Posterior vena cava (tissue), 2 donors: Measurements from ENCODE around the gene SIRPG. TPM values are rescaled to one million over a fixed set of nuclear protein-coding genes. Genes with fewer than 3 reads are reported as not detected.
"Not testable (repeated sequence)": the region's sequence is repeated elsewhere in the genome, so short reads cannot be mapped to it uniquely, and the experiment has no call there.

Experiments
- DNase-seq: peaks from one replicate; pipeline ENCODE4 v3.0.0-alpha.2; 2020; ENCODE audit warnings: low spot score
- intact Hi-C, 2 donors: fragments of 100-400 bp; cut with DNase I; formaldehyde crosslinking; loops; one replicate each; pipeline versions ENCODE4 v1.14.1 to v1.14.2; 2022 to 2023
- long read RNA-seq, 2 donors: library from polyadenylated mRNA; unstranded; transcript quantifications; one replicate each; pipeline ENCODE4 v2.0.0, GENCODE V29; 2020 to 2021
- total RNA-seq, 2 donors: library from RNA; stranded (reverse); fragmentation: NEBNext Ultra II Directional; extraction: Animal tissue kit (Norgen Biotek cat#: 25700); gene quantifications; one replicate each; pipeline ENCODE4 v1.2.1, GENCODE V29; 2021
- donor health status: DM: yes; HTN: yes; CAD: no.
- donor health status: DM: yes; HTN: yes; CAD: no.

The SIRPG gene
- under 1 TPM in 1 of 2 donors, not detected in 1; 0.19 TPM for total RNA-seq
- long read RNA-seq, donor 1: 0 reads
- long read RNA-seq, donor 2: 0 reads

DNA sequence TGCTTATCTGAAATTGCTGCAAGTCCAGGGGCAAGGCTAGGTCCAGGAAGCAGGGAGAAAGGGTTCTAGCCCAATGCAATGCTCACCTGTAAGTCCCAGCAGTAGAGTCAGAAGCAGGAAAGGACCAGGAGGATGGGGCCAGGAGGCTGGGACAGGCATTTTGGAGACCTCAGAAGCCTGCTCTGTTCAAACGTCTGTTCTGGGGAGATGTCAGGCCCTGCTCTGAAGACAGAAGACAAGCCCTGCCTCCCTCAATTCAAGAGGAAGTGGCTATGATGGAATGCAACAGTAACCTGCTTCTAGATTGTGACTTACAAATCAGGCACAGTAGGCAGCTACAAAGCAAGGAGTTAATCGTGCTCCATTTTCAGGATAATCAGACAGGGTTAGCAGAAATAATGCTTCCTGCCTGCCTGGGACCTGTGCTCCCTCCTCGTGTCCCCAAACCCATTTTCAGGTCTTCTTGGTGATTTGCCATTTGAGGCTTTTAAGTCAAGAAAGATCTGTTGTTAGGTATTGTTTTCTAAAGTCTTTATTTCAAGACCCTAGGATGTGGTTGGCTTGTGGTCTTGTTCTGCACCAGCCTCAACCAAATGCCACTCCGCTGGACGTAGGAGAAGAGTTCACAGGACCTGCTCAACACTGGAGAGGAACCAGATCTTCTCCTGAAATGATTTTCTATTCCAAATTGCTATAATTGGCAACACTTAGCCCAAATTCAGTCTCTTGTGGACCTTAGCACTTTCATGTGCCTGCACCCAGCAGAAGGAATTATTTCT lies at the start of gene SIRPG:
Gene SIRPG (minus strand): TSS at position 224 of the 779 bp plus-strand sequence. CDS start 65 bp downstream, at position 159.
- DNase-seq: no peak

DNA sequence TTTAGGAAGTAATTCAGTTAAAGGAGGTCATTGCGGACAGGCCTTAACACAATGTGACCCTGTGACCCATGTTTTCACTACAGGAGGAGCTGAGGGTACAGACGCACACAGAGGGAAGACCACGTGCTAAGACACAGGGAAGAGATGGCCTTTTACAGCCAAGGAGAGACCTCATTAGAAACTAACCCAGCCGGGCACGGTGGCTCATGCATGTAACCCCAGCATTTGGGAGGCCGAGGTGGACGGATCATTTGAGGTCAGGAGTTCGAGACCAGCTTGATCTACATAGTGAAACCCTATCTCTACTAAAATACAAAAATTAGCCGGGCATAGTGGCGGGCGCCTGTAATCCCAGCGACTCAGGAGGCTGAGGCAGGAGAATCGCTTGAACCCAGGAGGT lies 49.3 kb upstream of the SIRPG start:
- intact Hi-C loops: not testable (repeated sequence)

More for the DNA sequence above, at the start of gene SIRPG:
- intact Hi-C loops: no loop called here

GRCh38 chr20:1706079-1706478 lies 48.5 kb upstream of the SIRPG start:
- DNase-seq: no peak
- intact Hi-C loops: no loop called here

More for the DNA sequence above, 49.3 kb upstream of the SIRPG start:
- DNase-seq: not testable (repeated sequence)

GRCh38 chr20:1702855-1703254 lies 45.3 kb upstream of the SIRPG start:
- intact Hi-C loops: no loop called here
- DNase-seq: no peak

DNA sequence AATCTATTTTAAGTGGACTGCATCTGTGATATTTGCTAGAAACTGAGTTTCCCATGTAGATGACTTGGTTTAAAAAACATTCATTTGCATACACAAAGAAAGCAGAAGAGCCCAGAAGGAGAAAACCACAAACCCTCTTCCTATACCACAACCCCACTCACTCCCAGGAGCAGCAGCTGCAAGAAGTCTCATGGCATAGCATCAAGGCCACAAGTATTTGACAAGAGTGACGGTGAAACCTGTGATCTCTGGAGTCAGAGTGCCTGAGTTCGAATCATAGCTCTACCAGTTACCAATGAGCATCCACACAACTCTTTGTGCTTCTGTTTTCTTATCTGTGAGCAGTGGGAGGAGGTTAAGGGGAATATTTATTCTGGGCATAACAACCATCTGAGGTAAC lies 44.7 kb upstream of the SIRPG start:
- no peak for DNase-seq

DNA sequence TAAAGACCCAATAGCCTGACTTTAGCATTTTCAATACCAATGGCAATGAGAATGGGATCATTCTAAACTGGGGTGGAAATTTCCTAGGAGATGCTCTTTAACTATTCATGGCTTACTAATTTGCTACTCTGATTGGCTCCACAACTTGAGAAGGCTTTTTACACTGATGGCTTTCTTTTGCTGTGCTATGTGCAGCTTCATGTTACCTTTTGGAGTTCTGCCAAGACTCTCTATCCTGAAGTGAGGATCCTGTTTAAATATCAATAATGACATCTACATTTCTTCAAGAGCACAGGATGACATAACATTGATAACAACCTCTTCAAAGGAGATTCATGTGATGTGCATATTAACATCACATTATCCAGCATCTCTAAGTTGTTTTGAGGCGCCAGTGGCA lies 43.4 kb upstream of the SIRPG start:
- no peak for DNase-seq

More for the DNA sequence above, 44.7 kb upstream of the SIRPG start:
- intact Hi-C loops: no loop called here

GRCh38 chr20:1697592-1697991 lies 40.0 kb upstream of the SIRPG start:
- intact Hi-C loops: no loop called here
- no peak for DNase-seq

More for the DNA sequence above, 43.4 kb upstream of the SIRPG start:
- intact Hi-C loops: no loop called here

DNA sequence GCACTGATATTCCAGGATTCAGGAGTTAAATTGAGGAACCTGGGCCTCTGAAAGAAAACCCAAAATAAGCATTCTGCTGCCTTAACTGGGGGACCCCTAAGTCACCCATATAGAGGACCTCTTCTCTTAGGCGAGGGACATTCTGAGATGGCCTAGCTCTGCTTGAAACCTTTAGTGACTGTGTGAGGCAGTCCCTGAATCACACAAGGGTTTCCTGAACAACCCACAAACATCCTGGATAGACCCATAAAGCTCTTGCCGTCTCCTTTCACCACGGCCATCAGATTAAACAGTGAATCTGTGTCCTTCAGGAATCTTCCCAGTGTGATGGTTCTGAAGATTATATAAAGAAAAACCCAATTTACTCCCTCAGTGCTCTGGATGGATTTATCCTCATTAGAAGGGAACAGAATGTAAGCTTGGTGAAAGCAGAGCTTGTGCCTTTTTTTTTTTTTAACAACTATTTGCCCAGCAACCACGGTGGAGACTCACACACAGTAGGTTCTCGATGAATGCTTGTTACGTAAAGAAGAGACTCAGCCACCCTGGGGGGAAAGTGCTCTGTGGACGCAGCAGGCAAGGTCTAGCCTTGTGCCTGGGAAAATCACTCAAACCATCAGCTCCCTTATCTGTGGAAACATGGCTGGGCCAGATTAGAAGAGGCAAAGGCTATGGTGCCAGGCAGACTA lies 39.1 kb upstream of the SIRPG start:
- intact Hi-C loops: no loop called here
- DNase-seq: no peak

GRCh38 chr20:1694672-1695071 lies 37.1 kb upstream of the SIRPG start:
- intact Hi-C loops: no loop called here

GRCh38 chr20:1693427-1693826 lies 35.8 kb upstream of the SIRPG start:
- no peak for DNase-seq
- intact Hi-C loops: no loop called here

More at GRCh38 chr20:1694672-1695071, 37.1 kb upstream of the SIRPG start:
- no peak for DNase-seq

GRCh38 chr20:1689721-1690120 lies 32.1 kb upstream of the SIRPG start:
- DNase-seq: no peak

GRCh38 chr20:1688886-1689538 lies 31.4 kb upstream of the SIRPG start:
- no peak for DNase-seq
- intact Hi-C loops: no loop called here

More at GRCh38 chr20:1689721-1690120, 32.1 kb upstream of the SIRPG start:
- intact Hi-C loops: no loop called here

DNA sequence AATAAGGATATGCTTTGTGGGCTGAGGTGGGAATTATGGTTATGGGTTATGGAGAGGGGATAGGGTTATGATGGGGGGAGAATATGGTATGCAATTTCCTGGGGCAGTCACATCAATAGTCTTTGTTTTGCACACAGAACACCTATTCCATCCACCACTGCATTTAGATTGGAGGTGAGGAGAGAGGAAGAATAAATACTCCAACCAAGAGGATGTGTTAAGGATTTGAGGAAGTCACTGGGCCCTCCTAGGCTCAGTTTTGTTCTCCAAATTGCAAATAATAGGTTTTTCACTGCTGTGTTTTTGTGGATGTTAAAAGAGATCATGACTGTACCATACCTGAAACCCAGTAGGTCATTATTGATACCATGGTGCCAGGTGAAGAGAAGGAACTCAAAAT lies 29.5 kb upstream of the SIRPG start:
- DNase-seq: no peak
- intact Hi-C loops: no loop called here

GRCh38 chr20:1686151-1686748 lies 28.7 kb upstream of the SIRPG start:
- intact Hi-C loops: no loop called here
- DNase-seq: no peak

DNA sequence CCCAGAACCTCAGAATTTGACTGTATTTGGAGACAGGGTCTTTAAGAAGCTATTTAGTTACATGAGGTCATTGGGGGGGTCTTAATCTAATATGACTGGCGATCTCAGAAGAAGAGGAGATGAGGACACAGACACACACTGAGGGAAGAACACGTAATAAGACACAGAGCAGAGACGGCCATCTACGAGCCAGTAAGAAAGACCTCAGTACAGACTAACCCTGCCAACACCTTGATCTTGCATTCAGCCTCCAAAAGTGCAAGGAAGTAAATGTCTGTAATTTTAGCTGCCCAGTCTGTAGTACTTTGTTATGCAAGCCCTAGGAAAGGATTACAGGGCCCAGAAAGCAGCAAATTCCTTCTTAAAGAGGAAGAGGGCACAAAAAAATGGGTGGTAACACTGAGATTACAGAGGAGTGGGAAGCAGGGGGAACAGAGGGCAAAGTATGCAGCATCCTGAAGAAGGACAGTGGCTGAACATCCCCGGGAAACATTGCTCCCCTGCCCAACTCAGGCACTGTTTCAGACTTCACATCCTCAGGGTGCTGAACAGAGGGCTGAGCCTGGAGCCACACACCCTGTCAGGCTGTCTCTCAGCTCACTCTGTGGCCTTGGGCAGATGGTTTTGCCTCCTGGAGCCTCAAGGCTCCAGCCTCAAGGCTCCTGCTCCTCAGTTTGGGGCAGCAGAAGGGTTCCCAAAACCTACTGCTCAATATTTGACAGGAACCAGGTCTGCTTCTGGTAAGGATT lies 27.9 kb upstream of the SIRPG start:
- intact Hi-C loops: no loop called here
- no peak for DNase-seq

DNA sequence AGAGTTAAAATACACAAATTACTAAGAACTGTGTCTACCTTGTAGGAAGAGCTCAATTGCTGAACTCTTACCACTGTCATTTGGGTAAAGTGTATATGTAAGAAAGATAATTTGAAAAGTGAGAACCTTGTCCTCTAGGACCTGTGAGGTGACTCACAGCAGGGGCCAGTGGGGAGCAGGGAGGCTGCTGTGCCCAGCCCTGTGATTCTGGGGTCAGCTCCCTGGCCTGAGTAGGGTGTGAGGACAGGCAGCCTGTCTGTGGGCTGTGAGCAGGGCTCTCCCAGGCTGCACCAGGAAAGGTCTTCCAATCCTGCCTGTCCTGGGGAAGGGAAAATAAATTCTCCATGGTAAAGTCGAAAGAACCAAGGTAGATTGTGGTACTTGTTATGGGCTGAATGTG lies 27.3 kb upstream of the SIRPG start:
- no peak for DNase-seq
- intact Hi-C loops: no loop called here

- DNase-seq: no peak
- intact Hi-C loops: no loop called here
Measured at GRCh38 chr20:1676650-1677049, 19.1 kb upstream of the SIRPG start.

DNA sequence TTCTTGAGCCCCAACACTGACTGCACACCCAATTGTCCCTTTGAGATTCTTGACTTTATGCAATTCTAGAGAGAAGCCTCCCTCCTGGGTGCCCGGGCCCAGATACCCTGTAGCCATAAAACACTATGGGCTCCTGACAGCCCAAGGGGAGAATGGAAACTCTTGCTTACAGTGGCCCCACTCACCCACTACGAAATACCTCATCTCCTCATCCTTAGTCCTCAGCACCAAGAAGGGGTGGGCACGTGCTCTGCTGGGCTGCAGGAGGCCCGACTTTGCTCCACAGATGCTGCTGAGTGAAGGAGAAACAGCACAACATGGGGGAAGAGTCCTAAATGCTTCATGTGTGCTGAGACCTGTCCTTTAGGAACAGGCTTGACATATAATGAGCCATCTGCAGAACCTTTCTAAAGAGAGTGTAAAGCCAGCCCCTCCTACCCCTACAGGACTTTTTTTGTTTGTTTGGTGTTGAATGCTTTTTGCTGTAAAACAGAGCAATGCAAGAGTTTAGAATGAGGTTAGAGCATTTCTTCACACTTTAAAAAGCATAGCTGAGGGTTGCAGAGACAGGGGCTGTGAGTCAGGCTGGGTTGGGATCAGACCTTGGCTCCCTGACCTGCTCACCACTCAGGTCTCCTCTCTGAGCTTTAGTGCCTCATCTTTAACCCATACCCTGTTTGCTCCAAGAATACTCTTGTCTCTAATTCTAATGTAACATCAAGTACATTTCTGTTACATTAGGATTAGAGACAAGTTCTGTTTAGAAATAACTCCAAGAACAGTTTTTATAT lies 17.6 kb upstream of the SIRPG start:
- intact Hi-C loops: no loop called here

More for the DNA sequence above, 17.6 kb upstream of the SIRPG start:
- no peak for DNase-seq
